GM19328 (cell line): ENCODE data around the gene RANBP1.

Experiments
- ATAC-seq: cut with Tn5 transposase; IDR thresholded peaks from one replicate; pipeline ENCODE4 v1.9.1; 2021; ENCODE audit warnings: mild to moderate bottlenecking, moderate library complexity; ENCODE audit not compliant: unreplicated experiment

Gene RANBP1

DNA sequence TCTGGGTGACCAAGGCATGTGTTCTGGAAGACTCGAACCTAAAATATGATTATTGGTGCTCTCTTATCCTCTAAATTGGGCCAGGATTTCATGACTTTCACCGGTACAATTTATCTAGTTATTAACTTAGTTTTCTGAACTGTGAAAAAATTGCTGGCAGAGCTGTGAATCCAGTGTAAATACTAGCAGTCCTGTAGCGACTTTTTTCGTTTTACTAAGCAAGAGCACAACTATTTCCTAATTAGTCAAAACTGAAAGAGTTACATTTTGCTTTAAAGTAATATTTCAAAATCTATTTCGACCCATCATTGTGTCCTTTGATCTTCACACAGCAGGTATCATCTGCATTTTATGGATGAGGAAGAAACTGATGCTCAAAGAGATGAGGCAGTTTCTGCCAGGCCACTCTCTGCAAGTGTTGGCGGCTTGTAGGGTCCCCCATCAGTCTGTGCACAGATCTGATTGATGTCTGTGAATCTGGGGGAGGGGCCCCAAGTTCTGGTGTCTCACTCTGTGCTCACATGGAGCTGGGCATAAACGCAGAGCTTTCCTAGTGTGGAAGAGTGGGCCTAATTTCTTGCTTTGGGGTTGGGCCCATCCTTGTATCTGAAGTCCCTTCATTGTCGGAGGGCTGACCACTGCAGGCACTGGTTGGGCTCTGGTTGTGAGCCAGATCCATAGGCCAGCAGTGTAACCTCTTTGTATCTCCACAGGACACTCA, 2.6 kb downstream of the RANBP1 start:
- ATAC-seq: no peak

DNA sequence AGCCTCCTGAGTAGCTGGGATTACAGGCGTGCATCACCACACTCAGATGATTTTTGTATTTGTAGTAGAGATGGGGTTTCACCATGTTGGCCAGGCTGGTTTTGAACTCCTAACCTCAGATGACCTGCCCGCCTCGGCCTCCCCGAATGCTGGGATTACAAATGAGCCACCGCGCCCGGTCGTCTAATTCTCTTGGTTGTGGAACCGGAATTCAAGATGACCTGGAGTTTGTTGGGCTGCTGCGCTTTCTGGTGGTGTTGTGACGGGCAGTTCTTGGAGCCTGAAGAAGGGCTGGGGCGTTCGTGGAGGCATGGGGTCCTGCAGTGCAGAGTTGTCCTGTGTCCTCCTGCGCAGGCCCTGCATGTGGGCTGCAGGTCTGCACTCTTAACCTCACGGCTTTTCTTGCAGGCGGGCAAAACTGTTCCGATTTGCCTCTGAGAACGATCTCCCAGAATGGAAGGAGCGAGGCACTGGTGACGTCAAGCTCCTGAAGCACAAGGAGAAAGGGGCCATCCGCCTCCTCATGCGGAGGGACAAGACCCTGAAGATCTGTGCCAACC, 6.0 kb downstream of the RANBP1 start:
- no peak for ATAC-seq

DNA sequence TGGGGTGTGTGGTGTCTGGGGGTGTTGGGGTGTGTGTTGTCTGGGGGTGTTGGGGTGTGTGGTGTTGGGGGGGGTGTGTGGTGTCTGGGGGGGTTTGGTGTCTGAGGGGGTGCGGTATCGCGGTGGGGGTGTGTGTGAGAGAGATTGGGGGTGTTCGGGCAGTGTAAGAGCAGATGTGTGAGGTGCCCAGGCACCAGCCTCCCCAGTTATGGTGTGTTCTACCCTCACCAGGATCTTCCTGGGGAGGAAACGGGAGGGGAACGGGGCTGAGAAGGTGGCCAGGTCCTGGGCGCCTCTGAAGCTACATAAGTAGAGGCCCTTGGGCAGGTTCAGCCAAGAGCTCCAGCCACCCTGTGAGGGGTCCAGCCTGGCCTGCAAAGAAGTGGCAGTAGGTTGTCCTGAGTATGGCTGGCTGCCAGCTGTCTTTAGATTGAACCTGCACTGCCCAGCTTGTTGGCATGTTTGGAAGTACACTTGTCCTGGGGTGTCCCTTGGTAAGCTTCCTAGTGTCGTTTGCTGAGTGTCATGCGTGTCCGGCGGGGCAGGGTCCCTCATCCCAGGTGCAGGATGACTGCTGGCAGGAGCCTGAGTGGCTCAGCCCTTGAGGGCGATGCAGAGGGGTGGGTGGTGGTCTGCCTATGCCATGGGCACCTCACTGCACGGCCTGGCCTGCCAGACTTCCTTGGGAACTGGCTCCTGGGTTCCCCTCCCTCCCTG, 7.6 kb downstream of the RANBP1 start:
- ATAC-seq: no peak

DNA sequence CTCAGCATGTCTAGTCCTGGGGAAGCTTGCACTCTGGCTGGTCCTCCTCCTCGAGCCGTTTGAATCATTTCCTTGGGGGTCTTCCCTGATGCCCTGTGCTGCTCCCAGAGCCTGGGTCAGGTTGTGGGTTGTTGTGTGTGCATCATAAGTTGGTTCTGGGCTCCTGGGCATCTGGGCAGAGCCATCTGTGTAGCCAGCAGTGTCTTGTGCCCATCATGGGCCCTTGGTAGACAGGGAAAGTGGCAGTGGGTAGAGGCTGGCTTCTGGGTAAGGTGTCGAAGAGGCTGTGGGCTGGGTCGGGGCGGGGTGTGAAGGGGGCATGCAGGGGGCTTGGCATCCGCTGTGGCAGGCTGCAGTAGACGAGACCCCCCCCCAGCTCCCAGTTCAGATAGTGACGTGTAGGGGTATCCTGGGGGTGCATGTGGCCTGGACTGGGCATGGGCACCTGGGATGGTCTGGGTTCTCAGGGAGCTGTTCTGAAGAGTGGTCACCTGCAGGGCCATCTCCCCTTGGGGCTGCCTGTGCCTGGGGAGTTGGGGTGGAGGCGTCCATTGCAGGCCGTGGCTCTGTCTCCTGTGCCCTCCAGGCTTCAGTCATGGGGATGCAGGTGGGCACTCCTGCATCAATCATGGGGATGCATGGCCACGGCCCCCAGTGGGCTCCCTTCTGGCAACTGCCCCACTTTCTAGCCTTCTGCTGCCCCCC, 8.3 kb downstream of the RANBP1 start:
- ATAC-seq: no peak

DNA sequence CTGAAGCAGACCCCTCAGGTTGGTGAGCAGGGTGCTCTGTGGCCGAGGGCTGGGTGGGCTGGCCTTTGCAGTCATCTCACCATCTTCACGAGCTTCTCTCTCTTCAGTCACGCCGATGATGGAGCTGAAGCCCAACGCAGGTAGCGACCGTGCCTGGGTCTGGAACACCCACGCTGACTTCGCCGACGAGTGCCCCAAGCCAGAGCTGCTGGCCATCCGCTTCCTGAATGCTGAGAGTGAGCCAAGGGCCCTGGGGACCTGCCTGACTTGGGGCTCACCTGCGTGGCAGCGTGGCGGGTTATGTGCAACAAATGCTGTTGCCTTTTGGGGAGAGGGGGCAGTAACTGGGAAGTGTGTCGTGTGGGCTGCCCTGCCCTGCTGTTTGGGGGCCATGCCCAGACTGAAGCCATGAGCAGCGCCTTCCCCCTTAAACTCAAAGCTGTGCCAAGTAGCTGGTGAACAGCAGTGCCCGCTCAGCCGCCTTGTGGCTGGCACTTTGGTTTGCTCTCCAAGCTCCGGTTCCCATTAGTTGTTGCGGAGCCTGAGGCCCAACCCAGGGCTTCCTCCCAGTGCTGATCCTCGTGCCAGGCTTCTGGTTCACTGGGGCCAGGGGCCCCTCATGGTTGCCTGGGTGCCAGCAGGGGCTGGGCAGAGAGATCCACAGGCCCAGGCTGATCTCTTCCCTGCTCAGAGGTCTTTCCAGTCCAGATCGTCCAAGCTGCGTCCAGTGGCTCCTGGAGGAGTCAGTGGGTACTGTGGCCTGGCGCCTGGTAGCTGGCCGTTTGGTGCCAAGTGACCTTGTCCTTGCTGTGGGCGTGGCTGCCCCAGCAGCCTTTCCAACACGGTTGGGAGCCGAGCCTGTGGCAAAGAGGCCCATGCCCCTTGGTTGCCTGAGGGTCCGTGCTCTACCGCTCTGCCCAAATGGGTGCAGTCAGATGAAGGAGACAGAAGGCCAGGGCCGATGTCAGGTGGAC, 9.6 kb downstream of the RANBP1 start:
- ATAC-seq: no peak

DNA sequence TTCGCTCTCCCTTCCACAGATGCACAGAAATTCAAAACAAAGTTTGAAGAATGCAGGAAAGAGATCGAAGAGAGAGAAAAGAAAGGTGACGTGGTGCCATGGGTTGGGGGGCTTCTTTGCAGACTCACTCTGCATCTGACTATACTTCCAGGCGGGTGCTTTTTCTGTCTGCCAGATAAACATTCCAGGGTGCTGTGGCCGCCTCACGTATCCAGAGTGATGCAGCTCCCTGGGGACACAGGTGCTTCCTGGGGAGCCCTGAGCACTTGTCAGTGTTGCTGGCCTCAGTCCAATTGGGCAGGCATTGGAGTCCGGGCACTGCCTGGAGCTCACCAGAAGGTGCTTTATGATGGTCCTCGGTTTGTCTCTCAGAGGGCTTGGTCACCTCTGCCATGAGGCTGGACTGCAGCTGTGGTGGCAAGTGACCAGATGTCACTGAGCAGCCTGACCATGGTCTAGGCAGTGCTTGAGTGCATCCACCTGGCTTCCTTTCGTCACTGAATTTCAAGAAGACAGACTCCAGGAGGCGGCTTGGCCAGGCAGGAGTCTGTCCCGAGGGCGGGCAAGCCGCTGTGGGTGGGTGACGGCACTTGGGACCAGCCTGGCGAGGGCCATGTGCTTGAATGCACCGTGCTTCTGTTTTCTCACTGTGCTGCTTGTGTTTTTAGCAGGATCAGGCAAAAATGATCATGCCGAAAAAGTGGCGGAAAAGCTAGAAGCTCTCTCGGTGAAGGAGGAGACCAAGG, 10.6 kb downstream of the RANBP1 start:
- no peak for ATAC-seq

DNA sequence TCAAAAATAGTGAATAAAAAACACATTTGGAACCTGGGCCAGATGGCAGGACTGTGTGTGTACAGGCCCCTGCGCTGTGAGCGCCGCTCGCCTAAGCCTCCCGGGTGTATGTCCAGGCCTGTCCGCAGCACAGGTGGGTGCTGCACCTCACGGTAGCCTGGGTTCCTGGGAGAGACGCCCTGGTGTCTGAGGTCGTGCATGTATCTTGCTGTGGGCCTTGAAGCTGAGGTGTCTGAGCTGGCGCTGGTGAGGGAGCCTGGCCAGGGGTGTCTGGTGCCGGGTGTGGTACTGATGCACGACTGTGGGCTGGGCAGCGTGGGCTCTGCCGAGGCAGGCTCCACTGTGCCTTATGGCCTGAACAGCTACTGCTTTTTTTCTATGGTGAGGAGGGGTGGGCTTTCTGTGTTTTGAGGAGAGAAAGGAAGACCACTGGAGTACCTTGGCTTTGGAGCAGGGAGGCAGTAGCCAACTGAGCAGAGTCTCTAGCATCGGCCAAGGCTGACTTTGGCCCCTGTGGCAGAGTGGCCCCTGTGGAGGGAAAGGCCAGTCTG, 11.5 kb downstream of the RANBP1 start:
- ATAC-seq: no peak

DNA sequence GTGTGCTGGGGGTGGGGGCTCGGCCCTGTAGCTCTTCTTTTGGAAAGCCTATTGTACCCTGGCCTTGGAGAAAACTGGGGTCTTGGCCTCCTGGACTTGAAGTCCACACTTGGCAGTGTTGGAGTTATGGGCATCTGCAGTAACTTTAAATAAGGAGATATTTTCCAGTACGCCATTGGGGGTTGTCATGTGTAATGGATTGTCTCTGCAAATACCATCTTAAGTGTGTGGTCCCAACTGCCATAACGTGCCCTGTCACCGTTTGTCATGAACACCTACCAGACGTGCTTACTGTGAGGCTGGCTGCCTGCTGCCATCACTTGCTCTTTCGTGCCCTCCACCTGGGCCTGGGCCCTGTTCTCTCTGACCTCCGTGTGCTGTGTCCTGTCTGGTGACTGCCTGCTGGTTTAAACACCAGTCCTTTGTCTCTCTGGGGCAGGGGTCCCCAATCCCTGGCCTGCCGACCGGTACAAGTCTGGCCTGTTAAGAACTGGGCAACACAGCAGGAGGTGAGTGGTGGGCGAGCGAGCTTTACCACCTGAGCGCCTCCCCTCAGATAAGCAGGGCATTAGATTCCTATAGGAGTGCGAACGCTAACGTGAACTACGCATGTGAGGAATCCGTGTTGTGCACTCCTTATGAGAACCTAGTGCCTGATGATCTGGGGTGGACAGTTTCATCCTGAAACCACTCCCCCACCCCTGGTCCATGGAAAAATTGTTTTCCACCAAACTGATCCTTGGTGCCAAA, 12.1 kb downstream of the RANBP1 start:
- ATAC-seq: no peak

DNA sequence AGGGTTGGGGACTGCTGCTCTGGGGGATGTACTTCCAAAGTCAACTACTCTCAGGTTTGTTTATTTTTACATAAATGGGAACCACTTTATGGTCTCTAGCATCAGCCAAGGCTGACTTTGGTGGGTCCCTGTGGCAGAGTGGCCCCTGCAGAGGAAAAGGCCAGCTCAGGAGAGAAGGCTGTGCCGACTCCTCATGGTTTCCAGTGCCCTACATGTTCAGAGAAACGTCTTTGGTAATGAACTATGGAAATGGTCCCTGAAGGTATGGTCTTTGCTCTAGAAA, 12.7 kb downstream of the RANBP1 start:
- no peak for ATAC-seq

DNA sequence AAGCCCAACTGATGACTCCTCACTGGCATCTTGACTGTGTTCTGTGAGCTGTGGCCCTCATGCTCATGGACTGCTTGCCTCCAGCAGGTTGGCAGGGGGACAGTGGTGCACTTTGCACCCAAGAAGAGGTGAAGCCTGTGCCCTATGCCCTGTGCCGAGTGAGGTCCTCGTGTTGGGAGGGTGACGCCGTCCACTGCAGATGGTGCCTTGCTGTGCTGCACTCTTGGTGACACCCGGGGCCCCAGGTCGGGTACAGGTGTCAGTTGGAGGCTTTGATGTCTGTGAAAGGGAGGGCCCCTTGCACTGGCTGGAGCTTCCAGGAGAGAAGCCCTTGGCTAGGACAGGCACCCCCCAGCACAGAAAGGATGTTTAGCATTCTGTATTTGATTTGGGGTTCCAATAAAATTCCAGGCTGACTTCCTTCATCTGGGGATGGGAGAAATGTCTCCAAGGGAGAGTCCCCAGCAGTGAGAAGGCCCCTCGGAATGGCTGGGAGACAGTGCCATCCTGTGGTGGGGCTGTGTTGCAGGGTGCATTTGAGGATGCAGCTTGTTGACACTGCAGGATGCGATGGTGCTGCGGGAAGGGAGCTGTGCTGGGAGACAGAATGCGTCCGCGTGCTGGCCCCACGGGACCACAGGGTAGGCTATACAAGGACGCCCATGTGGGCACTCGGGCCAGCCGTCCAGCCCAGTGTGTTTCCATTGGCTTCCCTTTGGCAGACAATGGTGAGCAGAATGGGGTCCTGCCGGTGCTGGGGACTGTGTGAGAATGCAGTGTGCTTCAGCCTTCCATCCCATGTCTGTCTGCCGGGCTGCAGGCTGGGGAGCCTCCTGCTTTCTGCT, 13.2 kb downstream of the RANBP1 start:
- ATAC-seq: no peak

DNA sequence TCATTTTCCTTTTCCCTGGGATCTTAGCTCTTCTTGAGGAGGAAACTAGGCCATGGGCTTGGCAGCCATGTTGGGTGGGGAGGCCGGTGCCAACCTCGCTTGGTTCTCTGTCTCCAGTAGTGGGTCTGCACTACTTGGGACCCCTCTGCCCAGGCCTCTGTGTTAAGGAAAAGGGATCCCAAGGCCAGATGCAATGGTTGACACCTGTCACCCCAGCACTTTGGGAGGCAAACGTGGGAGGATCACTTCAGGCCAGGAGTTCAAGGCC, 13.8 kb downstream of the RANBP1 start:
- no peak for ATAC-seq

DNA sequence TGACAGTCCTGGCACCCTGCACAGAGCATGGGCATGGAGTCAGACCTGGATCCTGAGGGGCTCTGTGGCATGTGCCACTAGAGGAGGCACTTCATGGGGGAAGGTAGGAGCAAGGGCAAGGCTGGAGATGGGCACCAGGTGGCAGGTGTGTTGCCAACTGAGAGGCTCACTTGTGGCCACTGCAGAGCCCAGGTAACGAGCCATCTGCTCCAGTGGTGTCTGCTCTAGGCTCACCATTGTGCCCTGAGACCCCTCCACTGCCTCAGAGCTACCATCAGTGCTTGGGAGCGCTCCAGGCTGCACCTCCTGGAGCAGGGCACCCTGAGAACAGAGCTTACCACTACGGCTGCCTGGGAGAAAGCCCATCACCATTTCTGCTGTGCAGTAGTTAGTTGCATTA, 14.4 kb downstream of the RANBP1 start:
- no peak for ATAC-seq

DNA sequence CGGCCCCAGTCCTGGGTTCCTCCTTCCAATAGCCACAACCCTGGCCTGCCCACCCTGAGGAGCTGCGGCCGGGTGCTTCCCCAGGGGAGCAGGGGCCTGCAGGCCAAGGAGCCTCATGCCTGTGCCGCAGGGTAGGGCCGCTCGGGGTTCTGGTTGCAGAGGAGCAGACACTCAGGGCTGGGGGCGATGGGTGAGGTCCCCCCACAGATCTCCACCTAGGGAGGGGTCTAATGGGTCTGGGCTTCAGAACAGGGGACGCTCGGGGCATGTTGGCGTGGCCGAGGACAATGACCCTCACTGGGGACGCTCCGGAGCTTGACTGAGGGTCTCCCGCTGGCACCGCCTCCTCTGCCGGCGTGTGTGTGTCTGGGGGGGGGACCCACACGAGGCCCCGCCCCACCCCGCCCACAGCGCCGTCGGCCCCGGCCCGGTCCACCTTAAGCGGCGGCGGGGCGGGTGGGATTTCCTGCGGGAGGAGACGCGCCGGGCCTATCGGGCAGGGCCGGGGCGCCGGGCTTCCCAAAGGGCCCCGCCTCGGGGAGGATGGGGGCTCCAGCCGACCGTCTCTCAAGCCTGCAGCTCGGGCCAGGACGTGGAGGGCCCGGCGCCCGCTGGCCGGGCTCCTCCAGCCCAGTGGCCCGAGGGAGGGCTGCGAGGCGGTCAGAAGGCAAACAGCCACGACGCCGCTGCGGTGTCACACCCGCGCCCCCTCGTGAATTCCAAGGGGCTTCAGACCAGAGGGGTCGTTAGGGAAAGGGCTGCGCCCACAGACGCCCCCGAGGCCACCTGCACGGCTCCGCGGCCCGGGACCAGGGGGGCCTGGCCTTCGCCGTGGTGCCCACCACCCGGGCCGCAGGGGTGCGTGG, 15.1 kb downstream of the RANBP1 start:
- peak; percentile 62 for ATAC-seq

DNA sequence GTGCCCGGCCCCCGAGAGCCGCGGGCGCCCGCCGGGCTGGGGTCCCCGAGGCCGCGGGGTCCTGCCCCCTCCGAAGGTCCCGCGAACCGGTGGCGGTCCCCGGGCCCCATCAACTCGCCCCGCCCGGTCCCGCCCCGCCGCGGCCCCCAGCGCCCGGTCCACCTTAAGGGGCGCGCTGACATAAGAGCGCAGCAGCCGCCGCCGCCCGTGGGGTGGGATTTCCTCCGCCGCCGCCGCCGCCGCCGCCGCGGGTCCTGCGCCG, 15.6 kb downstream of the RANBP1 start, which contains the start of gene ZDHHC8:
TSS of gene ZDHHC8 (plus strand) at position 208 of the 262 bp plus-strand sequence. CDS start 144 bp downstream, outside the sequence.
- peak; percentile 49 for ATAC-seq

DNA sequence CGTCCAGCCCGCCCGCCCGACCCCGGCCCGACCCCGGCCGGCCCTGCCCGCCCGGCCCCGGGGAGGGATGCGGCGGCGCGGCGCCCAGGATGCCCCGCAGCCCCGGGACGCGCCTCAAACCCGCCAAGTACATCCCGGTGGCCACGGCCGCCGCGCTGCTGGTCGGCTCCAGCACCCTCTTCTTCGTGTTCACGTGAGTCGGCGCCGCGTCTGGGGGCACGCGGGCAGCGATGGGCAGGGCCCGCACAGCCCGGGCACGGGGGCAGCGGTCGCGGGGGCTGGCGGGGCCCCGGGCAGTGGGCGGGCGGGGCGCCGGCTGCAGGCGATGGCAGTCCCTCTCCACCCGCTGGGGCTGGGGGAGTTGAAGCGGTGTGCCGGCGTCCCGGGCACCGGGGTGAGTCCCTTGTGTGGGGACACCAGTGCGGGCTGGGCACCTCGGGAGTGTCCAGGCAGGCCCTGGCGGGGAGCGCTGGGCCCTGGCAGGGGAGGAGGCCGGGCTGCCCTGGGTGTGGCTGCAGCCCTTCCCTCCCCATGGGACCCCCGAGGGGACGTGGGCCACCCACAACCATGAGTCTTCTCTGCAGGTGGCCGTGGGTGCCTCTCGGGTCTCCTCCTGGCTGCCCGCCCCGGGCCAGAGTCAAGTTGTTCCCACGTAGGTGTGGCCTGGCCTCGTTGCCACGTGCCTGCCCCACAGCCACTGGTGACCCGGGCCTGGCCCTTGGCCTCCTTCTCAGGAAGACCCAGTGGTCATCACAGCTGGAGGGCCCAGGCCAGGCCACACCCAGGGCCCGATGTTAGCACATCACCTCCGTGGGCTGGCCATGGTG, 16.2 kb downstream of the RANBP1 start:
- ATAC-seq: peak; percentile 3

DNA sequence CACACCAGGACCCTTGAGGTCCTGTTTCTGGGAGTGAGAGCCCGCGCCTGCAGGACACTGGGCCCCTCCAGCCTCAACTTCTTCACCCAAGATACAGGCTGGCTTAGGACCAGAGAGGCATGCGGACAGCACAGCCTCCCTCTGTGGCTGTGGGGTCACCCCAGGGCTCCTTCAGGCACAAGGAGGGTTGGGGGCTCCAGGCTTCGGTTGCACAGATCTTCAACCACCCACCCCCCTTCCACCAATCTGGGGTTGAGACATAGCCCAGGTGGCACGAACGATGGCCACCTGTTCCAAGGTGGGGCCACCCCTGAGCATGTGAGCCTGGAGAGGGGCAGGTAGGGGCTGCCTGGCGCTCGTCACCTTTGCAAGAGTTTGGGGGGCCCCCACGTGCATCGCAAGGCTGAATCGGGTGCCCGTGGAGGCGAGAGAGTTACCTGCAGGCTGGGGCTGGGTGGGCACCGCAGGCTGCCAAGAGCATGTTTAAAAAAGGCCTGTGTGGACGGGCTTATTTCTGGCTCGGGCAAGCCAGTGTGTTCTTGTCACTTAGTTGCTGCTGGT, 16.9 kb downstream of the RANBP1 start:
- ATAC-seq: no peak
